ENCODE data around the gene TMEM127.

Gene TMEM127

DNA sequence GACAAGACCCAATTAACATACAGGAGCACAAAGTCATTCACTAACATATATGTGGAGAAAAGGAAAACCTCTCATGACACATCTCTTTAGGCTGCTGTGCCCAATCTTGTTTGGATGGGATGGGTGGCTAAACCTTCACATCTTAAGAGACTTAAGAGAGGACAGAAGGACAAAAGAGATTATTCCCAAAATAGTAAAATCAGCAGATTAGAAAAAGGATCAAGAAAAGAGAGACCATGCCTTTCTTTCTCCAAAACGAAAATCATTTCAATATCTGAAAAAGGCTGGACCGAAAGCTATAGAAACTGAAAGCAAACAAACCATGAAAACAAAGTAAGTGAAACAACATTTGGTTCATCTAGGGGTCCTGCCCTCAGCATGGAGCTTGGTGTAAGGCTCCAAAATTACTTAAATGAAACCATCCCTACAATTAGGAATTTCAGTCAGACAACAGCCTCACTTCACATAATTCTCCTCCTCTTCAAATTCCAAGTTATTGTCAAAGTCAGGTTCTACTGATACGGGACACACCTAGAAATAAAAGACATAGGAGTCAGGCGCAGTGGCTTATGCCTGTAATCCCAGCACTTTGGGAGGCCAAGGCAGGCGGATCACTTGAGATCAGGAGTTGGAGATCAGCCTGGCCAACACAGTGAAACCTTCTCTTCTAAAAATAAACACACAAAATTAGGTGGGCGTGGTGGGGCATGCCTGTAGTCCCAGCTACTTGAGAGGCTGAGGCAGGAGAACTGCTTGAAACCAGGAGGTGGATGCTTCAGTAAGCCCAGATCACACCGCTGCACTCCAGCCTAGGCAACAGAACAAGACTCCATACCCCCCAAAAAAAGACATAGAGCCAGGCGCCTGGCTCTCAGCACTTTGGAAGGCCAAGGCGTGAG is 62.4 kb downstream of the TMEM127 start:
- DNase-seq, result peak; percentile 24

GRCh38 chr2:96202152-96202854 is 63.5 kb downstream of the TMEM127 start:
- DNase-seq, result no peak

DNA sequence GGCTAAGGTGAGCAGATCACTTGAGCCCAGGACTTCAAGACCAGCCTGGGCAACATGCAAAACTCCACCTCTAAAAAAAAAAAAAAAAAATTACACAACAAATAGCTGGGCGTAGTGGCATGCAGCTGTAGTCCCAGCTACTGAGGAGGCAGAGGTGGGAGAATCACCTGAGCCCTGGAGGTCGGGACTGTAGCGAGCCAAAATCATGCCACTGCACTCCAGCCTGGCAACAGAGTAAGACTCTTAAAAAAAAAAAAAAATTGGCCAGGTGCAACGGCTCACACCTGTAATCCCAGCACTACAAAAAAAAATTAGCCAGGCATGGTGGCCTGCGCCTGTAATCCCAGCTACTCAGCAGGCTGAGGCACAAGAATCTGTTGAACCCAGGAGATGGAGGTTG is 64.5 kb downstream of the TMEM127 start:
- no peak for DNase-seq

GRCh38 chr2:96198921-96199320 is 66.9 kb downstream of the TMEM127 start:
- no peak for DNase-seq

Data from CD4-positive, alpha-beta T cell treated with Interleukin-12 subunit alpha and Interleukin-12 subunit beta, for 1 hour (primary cell).